Measurements from ENCODE around the gene RGL1. TPM values are rescaled to one million over a fixed set of nuclear protein-coding genes. Genes with fewer than 3 reads are reported as not detected.

The RGL1 gene
- total and polyA plus RNA-seq, 2 donors (not counting 1 experiment from before 2014, with no cell fraction given), result 16.2 to 21.4 TPM

- no peaks in the 10 kb centered on the region for H3K27me3 ChIP-seq (ENCODE audit: control insufficient read depth, insufficient read depth, low read length)
Measured at GRCh38 chr1:183918589-183918988, 113.7 kb downstream of the RGL1 start.

GRCh38 chr1:183920651-183921050, 115.7 kb downstream of the RGL1 start:
- no peak overlapping the region for H3K4me3 ChIP-seq (replicated peaks in 1 of 4; ENCODE audit: control extremely low read depth in 1 of 4, insufficient read depth in 1 of 4, low read depth in 3 of 4, low read length in 4 of 4)
- H4K20me1 ChIP-seq (ENCODE audit: control insufficient read depth, extremely low read depth, insufficient read depth, low read length), result no peaks in the 10 kb centered on the region
- no peaks in the 10 kb centered on the region for H3K27me3 ChIP-seq (ENCODE audit: control insufficient read depth, insufficient read depth, low read length)
- no peaks in the 10 kb centered on the region for H3K79me2 ChIP-seq (ENCODE audit: control insufficient read depth, insufficient read depth, low read length)
- no peak for DNase-seq (ENCODE audit: low read depth in 2 of 2)
- H3K36me3 ChIP-seq (ENCODE audit: control insufficient read depth, insufficient read depth, low read length), result peaks cover 10% of the 10 kb centered on the region
- TF ChIP-seq EZH2 (IDR thresholded peaks at IDR 0.05; ENCODE audit: low read length, missing control alignments) (no peak), CTCF (conservative IDR thresholded peaks at IDR 0.05 in 1 of 2, IDR thresholded peaks at IDR 0.05 in 1 of 2; ENCODE audit: low read depth in 1 of 2, low read length in 2 of 2) (no peak)
- no peak overlapping the region for H3K27ac ChIP-seq (ENCODE audit: insufficient read depth, low read length)
- no peak overlapping the region for H3K4me2 ChIP-seq (ENCODE audit: extremely low read depth, insufficient read depth, low read length)
- peaks cover 7% of the 10 kb centered on the region for H3K4me1 ChIP-seq (ENCODE audit: control insufficient read depth, extremely low read depth, insufficient read depth, low read length)
- no peak overlapping the region for H3K9ac ChIP-seq (ENCODE audit: insufficient read depth, low read length)
- no peaks in the 10 kb centered on the region for H3K9me3 ChIP-seq (ENCODE audit: control insufficient read depth, insufficient read depth, low read depth, low read length)
- H2AFZ ChIP-seq (ENCODE audit: low read length), result no peak overlapping the region

More at GRCh38 chr1:183918589-183918988, 113.7 kb downstream of the RGL1 start:
- Histone ChIP-seq H3K27ac (ENCODE audit: insufficient read depth, low read length) (no peak overlapping the region), H3K4me2 (ENCODE audit: extremely low read depth, insufficient read depth, low read length) (no peak overlapping the region), H2AFZ (ENCODE audit: low read length) (no peak overlapping the region), H4K20me1 (ENCODE audit: control insufficient read depth, extremely low read depth, insufficient read depth, low read length) (no peaks in the 10 kb centered on the region), H3K4me1 (ENCODE audit: control insufficient read depth, extremely low read depth, insufficient read depth, low read length) (peaks cover 18% of the 10 kb centered on the region), H3K79me2 (ENCODE audit: control insufficient read depth, insufficient read depth, low read length) (no peaks in the 10 kb centered on the region), H3K4me3 (replicated peaks in 1 of 4; ENCODE audit: control extremely low read depth in 1 of 4, insufficient read depth in 1 of 4, low read depth in 3 of 4, low read length in 4 of 4) (no peak overlapping the region), H3K9me3 (ENCODE audit: control insufficient read depth, insufficient read depth, low read depth, low read length) (no peaks in the 10 kb centered on the region), H3K36me3 (ENCODE audit: control insufficient read depth, insufficient read depth, low read length) (peaks cover 7% of the 10 kb centered on the region), H3K9ac (ENCODE audit: insufficient read depth, low read length) (no peak overlapping the region)
- TF ChIP-seq EZH2 (IDR thresholded peaks at IDR 0.05; ENCODE audit: low read length, missing control alignments) (no peak), CTCF (conservative IDR thresholded peaks at IDR 0.05 in 1 of 2, IDR thresholded peaks at IDR 0.05 in 1 of 2; ENCODE audit: low read depth in 1 of 2, low read length in 2 of 2) (no peak)
- no peak for DNase-seq (ENCODE audit: low read depth in 2 of 2)

- H3K27me3 ChIP-seq (ENCODE audit: control insufficient read depth, insufficient read depth, low read length), result no peaks in the 10 kb centered on the region
- no peaks in the 10 kb centered on the region for H3K79me2 ChIP-seq (ENCODE audit: control insufficient read depth, insufficient read depth, low read length)
- peak in 1 of 2 donors; percentile 16 for TF ChIP-seq CTCF (conservative IDR thresholded peaks at IDR 0.05 in 1 of 2, IDR thresholded peaks at IDR 0.05 in 1 of 2; ENCODE audit: low read depth in 1 of 2, low read length in 2 of 2)
- no peak for TF ChIP-seq EZH2 (IDR thresholded peaks at IDR 0.05; ENCODE audit: low read length, missing control alignments)
- H3K9ac ChIP-seq (ENCODE audit: insufficient read depth, low read length), result no peak overlapping the region
- no peaks in the 10 kb centered on the region for H3K9me3 ChIP-seq (ENCODE audit: control insufficient read depth, insufficient read depth, low read depth, low read length)
- no peaks in the 10 kb centered on the region for H4K20me1 ChIP-seq (ENCODE audit: control insufficient read depth, extremely low read depth, insufficient read depth, low read length)
- DNase-seq (ENCODE audit: low read depth in 2 of 2), result no peak
- H3K4me1 ChIP-seq (ENCODE audit: control insufficient read depth, extremely low read depth, insufficient read depth, low read length), result no peaks in the 10 kb centered on the region
- H2AFZ ChIP-seq (ENCODE audit: low read length), result no peak overlapping the region
- no peak overlapping the region for H3K4me3 ChIP-seq (replicated peaks in 1 of 4; ENCODE audit: control extremely low read depth in 1 of 4, insufficient read depth in 1 of 4, low read depth in 3 of 4, low read length in 4 of 4)
- no peak overlapping the region for H3K4me2 ChIP-seq (ENCODE audit: extremely low read depth, insufficient read depth, low read length)
- H3K36me3 ChIP-seq (ENCODE audit: control insufficient read depth, insufficient read depth, low read length), result peaks cover 10% of the 10 kb centered on the region
- no peak overlapping the region for H3K27ac ChIP-seq (ENCODE audit: insufficient read depth, low read length)
Measured at GRCh38 chr1:183922197-183922596, 117.3 kb downstream of the RGL1 start.
